Measurements from ENCODE around the gene AQR.

AQR gene

DNA sequence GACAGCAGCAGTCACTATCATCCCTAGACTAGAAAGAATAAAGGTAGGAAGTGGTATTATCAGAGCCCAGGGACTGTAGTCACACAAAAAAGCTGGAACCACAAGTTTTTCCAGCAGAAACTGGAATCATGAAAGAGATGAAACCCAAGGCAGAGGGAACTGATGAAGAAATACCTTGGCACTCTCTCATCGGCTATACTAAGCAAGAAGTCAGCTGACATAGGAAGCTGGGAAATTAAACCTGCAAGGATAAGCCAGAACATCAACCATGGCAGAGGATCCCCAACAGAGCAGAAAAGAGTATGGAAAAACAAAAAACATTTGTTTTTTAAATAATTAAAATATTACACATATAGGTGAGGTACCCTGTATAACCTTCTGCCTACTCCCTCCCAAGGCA, 86.5 kb downstream of the AQR start:
- DNase-seq (ENCODE audit: low read depth in 1 of 2, low spot score in 1 of 2): no peak

DNA sequence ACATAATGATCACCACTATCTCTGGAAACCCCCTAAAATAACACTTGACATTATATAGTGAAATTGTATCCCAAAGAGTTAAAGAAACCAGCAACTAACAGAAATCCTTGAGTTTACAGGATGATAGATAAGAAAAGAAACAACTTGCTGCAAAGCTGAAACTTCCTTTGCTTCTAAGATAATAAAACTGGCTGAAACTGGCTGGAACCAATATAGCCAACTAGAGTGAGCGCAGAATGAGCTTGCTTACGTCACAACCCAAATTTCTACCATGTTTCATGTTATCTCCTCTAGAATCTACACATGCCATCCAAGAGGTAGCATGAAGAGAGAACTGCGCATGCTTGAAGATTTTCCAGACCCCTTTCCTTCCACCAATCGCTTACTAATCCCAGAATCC, 90.4 kb downstream of the AQR start:
- no peak for DNase-seq (ENCODE audit: low read depth in 1 of 2, low spot score in 1 of 2)

DNA sequence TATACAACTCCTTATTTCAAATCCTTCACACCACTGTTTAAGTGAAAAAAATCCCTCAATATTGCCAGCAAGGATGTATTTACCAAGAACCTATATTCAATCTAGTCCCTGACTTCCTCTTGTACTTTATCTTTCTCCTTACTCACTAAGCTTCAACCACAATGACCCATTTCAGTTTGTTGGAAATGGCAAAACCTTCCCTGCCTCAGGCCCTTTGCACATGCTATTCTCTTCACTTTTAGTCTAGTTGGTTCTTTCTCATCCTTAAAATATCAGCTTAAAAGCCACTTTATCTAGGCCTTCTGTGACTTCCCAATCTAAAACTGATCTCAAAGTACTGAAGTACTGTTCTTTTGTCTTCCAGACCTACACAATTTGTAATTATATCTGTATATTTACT, 92.9 kb downstream of the AQR start:
- no peak for DNase-seq (ENCODE audit: low read depth in 1 of 2, low spot score in 1 of 2)

DNA sequence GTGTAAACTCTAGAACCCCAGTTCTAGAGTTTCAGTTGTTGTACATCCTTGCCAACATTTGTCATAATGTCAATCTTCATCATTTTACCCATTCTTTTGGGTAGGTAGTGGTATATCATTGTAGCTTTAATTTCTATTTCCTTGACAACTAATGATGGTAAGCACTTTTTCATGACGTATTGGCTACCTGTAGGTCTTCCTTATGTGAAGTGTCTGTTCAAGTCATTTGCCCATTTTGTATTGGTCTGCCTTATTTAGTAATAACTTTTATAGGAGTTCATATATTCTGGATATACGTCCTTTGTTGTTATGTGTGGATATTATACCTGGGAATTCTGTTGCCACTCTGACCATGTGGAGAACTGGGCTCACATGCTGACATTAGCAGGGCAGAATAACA, 100.4 kb downstream of the AQR start:
- no peak for DNase-seq (ENCODE audit: low read depth in 1 of 2, low spot score in 1 of 2)

DNA sequence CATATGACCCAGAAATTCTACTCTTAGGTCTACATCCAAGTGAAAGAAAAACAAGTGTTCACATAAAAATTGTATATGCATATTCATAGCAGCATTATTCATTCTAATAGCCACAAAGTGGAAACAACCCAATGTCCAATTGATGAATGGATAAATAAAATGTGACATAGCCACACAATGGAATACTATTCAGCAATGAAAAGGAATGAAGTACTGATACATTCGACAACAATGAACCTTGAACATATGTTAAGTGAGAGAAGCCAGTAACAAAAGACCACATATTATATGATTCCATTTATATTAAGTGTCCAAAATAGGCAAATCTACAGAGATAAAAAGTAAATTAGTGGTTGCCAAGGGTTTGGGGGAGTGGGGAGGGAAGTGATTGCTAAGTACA, 104.0 kb downstream of the AQR start:
- no peak for DNase-seq (ENCODE audit: low read depth in 1 of 2, low spot score in 1 of 2)

DNA sequence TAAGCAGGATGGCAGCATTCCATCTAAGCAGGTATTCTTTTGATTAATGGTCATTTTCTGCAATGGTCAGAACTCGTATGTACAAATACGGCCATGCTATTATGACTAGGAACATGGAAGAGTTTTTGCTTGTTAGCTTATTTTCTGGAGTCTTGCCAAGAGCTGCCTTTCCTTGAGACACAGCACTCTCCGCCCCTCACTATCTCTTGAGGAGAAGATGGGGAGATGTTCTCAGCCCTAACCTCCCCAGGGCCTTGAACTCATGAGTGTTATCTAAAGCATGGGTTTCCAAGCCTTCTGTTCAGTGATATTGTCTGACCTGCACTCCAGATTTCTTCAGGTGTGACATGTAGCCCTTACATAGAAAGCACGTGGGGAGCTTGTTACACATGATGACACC, 108.3 kb downstream of the AQR start:
- no peak for DNase-seq (ENCODE audit: low read depth in 1 of 2, low spot score in 1 of 2)

DNA sequence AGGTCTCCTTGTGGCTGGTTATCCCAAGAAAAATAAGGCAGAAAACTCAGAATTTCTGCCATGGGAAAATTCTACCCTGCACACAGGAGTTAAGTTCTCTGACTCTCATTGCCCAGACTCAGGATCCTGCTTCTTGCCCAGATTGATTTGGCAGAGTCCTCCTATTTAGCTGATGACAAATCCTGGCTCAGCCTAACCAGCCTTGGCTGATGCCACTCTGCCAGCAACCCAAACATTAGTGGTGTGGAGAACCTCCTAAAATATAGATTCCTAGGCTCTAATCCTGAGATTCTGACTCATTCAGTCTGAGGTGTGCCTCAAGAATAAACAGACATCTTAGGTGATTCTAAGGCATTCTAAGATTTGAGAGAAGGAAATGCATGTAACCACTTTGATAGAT, 113.6 kb downstream of the AQR start:
- no peak for DNase-seq (ENCODE audit: low read depth in 1 of 2, low spot score in 1 of 2)

DNA sequence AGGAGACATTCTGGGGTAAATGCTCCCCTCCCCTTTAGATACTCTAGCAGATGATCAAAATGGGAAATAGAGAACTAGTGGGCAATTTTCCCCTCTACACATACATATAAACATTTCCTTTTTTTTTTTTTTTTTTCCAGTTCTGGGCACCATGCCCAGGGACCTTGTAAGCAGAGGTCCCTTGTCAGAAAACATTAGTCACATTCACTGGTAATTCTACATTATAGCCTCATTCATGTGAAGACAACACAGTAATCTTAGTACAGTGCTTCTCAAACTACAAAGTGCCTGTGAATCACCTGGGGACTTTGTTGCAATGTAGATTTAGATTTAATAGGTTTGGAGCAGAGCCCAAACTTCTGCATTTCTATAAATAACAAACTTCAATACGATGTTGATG, 114.1 kb downstream of the AQR start:
- no peak for DNase-seq (ENCODE audit: low read depth in 1 of 2, low spot score in 1 of 2)

DNA sequence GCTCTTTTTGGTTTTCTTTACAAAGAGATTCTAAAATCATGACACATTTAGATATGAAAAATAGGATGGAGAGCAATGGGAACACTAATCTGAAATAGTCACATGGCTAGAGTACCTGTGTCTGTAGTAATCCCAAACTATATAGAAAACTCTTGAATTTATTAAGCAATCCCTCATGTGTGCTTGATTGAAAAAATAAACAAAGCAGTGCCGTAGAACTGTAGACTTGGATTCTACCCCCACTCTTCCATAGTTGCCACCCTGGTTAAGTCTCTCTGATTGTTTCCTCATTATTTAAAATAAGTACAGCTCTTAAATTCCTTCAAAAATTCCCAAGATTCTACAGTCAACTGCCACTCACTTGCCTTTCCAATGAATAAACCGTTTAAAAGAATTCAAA, 115.3 kb downstream of the AQR start:
- no peak for DNase-seq (ENCODE audit: low read depth in 1 of 2, low spot score in 1 of 2)

DNA sequence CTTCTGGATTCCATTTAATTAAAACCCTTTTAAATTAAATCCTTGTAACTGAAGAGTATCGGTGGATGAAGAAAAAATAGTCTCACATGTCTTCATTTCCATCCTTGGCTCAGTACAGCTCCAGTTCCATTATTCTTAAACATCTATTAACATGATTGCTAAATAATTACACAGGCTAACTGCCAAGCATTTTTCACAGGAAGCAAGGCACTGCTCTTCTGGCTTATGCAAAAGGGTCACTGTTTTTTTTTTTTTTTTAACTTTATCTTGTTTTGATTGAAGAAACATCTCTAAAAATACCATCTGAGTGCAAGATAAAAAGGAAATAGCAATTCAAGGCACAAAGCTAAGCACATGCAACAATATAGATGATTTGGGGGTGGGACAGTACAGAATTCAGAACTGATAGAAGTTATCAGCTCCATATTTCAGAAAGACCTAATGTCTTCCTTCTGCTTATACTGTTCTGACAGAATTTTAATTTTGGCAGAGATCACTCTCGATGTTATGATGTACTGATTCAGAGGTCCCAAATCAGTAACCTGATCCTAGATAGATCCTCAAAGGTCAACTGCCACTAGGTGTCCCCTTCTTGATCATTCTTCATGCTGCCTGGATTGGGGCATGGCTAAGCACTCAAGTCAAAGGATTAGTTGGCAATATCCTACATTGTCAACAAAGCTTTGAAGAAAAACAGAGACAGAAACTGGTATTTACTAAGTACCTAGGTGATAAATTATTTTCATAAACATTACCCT, 116.4 kb downstream of the AQR start:
- no peak for DNase-seq (ENCODE audit: low read depth in 1 of 2, low spot score in 1 of 2)

DNA sequence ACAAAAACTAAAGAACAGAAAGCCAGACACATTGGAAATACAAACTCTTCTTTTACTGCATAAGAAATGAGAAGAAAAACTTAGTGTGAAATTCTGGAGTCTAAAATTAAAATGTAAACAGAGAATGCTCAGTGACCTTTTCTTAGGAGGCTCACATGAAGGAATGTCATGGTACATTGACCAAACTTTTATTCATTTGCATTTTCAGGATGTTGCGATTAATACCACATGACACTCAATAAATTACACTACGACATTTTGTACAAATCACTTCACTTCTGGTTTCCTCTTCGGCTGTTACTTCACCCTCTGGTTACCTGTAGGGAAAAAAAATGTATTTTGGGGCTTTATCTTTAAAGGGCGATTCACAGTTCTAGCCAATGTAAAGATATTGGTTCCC, 117.8 kb downstream of the AQR start:
- no peak for DNase-seq (ENCODE audit: low read depth in 1 of 2, low spot score in 1 of 2)

DNA sequence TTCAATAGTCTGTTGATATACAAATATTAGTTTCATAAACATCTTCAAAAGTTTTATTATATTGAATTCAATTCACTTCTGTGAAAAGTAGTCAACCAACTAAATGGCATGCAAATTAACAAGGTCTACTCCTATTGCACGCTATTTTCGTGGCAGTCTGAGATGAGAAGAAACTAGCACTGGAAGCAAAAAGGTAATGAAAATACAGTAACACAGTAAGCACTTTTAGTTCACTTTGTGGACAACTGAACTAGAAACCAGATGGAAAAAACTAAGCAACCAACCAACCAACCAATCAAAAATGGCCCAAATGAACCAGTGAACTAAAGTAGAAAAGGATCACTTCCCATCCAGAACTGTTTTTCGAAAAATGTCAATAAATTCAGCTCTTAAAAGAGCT, 118.5 kb downstream of the AQR start:
- DNase-seq (ENCODE audit: low read depth in 1 of 2, low spot score in 1 of 2): no peak

DNA sequence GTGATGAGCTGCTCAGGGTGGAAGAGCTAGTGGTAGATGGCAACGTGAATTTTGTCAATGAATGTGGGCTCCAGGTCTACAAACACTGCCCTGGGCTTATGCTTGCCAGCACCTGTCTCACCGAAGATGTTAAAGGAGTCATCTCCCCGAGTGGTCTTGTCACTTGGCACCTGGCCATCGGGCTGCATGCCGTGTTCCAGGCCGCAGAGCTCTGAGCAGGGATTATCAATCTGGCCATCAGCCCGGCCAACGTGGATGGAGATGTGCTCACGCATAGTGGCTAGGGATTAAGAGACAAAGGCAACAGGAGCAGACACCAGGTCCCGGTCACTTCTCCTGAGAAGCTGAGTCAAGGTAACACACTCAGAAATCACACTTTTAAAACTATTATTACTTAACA, 119.4 kb downstream of the AQR start:
- no peak for DNase-seq (ENCODE audit: low read depth in 1 of 2, low spot score in 1 of 2)

DNA sequence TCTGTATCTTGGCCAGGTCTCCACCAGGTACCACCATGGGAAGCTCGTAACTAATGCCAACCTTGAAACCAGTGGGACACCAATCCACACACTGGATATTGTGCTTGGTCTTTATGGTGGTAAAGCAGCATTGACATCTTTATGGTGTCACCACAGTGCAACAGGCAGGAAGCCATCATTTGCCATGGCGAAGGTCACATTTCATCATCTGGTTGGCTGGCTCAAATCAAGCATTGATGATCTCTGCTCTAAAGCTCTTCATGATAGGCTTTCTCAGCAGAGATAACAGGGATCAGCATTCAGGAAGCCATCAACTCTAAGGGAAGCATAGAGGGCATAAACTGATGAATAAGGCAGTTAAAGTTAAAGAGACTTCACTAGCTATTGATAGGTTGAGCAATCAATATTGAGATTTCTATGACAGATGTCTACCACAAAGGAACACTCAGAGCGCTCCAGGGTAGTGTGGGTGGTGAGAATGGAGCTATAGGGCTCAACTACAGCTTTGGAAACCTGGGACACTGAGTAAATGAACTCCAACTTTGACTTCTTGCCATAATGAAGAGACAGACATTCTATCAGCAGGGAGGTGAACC, 120.1 kb downstream of the AQR start:
- no peak for DNase-seq (ENCODE audit: low read depth in 1 of 2, low spot score in 1 of 2)

DNA sequence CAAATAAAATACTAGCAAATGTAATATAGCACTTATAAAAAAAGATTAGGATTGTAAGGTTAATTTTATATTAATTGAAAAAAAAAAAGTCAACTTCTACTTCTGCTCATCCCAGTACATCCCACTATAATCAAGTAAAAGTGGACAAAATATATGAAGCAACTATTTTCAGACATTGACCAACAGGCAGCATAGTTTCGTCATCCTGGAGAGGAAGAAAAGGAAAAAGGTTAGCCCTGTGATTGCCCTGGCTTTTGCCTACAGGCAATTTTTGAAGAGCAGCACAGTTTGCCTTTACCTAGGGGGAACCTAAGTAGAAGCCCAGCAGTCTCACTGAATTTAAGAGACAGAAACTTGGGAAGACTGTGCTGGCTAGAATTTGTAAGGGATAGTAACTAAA, 121.9 kb downstream of the AQR start:
- DNase-seq (ENCODE audit: low read depth in 1 of 2, low spot score in 1 of 2): no peak

DNA sequence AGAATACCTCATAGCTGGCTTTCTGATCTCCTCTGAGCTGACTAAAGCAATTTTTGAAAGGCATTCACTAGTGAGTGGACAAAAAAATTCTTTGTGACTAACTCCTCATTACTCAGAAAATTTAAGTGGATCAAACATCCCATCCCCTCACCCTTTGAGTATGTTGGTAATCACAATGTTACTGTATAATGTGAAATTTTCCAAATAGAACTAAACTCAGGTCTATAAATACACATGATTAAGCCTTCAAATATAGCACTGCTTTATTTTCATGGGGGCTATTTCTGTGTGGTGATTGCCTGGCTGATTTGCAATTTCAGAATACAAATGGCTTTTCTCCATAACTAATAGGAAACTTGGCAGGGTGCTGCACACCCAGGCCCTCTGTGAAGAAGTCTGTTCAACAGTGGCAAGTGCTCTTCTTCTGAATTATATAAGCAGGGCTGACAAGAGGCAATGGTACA, 128.2 kb downstream of the AQR start:
- DNase-seq (ENCODE audit: low read depth in 1 of 2, low spot score in 1 of 2): no peak

DNA sequence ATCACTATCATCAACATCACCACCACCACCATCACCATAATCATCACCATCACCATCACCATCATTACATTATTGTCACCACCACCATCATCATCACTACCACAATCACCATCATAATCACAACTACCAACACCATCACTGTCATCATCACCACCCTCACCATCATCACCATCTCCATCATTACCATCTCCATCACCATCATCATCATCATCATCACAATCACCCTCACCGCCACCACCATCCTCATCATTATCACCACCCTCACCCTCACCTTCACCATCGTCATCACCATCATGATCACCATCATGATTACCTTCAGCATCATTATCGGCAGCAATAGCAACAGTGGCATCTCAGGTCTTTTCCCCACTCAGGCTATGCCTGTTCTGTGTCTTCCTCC, 131.3 kb downstream of the AQR start:
- no peak for DNase-seq (ENCODE audit: low read depth in 1 of 2, low spot score in 1 of 2)

DNA sequence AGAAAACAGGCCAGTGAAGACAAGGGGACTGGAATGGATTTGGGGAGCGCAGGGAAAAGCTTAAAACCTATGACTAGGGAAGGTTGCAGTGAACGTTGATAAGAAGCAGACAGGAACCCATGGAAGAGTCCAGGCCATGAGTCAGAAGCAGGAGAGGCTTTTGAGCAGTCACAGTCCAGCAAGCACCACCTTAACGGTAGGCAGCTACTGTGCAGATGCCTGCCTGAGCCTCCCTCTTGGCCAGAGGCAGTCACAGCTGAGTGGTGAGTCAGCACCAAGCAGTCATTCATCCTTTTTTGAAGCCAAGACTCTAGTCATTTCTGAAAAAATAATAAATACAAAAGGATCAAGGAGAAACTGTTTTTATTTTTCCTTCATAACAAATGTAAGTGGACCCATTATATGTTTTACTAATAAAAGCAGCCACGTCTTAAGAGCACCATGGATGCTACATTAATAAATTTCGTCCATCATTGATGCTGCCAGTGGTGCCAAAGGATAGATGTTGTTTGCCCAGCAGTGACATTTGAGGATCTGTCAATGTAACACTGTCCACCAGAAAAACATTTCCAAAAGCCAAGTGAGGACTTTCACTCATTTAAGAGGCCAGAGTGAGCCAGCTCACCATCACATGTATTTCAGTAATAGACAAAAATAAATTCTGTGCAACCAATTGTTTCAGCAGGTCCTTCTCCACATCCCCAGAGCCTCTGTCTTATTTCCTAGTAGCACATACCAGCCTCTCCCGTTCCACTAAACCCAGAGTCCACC, 132.1 kb downstream of the AQR start:
- no peak for DNase-seq (ENCODE audit: low read depth in 1 of 2, low spot score in 1 of 2)

DNA sequence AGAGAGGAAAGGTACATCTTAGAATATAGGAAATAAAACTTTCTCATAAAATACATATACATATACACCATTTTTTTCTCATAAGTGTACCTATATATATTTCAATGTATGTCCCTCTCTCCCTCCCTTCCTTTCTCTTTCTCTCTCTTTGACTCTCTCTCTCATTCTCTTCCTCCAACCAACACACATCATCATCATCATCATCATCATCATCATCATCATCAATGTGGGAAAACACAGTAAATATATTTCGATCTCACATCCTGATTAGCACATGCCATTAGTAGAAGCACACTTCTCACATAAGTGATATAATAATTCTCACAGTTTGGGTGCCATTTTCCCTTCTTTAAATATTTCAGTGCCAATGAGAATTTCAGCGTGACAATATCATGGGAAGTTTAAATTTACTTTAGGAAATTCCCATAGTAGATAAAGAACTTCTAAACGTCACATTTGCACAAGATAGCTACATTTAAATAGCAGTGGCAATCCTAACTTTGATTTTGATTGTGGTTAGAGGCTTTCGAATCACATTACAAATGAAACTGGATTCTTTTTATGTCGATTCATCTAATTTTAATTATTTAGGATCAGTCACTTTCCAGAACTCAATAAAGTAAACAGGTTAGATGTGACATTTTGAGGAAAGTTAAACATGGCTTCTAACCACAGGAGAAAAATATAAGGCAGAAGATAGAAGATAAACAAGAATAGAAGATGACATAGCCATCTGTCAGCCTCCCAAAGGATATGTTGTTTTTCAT, 141.2 kb downstream of the AQR start:
- no peak for DNase-seq (ENCODE audit: low read depth in 1 of 2, low spot score in 1 of 2)

DNA sequence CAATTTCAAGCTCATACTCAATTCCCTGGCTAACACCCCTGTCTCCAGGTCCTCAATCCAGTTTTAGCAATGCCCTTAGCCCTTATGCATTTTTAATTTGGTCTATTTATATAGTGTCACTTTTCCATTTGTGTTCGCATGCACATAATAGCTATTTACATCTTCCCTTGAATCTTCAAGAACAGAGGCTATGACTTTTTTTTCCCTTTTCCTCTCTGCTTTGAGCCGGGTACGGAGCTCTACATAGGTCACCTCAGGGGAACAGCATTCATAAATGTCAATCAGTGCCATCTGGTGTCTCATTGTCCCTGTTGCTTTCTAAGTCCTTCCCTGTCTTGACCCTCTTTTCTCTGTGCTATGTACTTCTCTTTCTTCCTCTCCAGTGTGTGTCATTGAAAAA, 147.7 kb downstream of the AQR start:
- DNase-seq (ENCODE audit: low read depth in 1 of 2, low spot score in 1 of 2): no peak

DNA sequence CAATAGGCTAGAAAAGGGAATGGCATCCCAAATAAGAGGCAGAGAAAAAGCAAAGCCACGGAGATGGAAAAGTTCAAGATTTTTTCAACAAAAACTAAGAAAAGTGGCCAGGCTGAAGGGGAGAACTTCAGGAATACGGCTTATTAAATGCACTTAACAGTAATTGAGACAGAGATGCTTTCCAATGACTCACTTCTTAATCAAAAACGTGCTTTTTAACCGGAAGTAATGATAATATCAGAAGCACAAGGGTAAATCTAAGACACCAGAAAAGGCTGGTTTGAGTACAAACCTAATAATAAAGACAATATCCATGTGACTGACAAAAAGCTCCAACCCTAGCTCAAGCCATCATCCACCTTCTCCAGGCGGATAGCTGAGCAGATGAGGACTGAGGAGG, 149.4 kb downstream of the AQR start:
- no peak for DNase-seq (ENCODE audit: low read depth in 1 of 2, low spot score in 1 of 2)

DNA sequence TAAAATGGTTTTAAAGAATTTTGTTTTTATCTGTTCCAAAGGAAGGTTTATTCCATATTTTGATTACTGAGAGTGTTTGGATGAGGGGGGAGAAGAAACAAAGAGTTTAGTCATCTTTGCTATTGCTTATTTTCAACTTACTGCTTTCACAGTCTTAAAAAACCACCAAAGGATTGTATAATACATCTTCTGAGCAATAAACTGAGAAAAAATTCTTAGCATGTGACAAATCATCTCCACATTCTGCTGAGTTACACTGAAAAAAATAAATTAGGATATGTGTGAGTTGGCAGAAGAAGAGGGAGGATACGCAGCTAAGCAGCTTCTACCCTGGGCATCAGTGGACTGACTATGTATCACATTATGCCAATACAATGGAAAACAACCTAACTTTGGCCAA, 151.0 kb downstream of the AQR start:
- no peak for DNase-seq (ENCODE audit: low read depth in 1 of 2, low spot score in 1 of 2)

Data from activated CD4-positive, alpha-beta T cell treated with anti-CD3 and anti-CD28 coated beads, Interleukin-2, amount 50 U/mL, for 24 hours (primary cell).